Hepatocyte (in vitro differentiated cells): ENCODE measurements around the gene PSMC5. TPM values are rescaled to one million over a fixed set of nuclear protein-coding genes. Genes with fewer than 3 reads are reported as not detected.
A peak's percentile ranks its signal among the peaks of the same experiment; 100 is the strongest.

Experiments
- DNase-seq: peaks from one replicate; pipeline ENCODE4 v3.0.0-alpha.2; 2016; ENCODE audit warnings: low spot score
- H2AFZ ChIP-seq: fragments of 200-600 bp; sonication (generic); 2 replicates; pipeline ENCODE4 v1.6.0; 2016; ENCODE audit warnings: antibody characterized with exemption, mild to moderate bottlenecking
- H3K27ac ChIP-seq: fragments of 200-600 bp; sonication (generic); 2 replicates; pipeline ENCODE4 v1.5.1; 2016; ENCODE audit warnings: mild to moderate bottlenecking
- H3K27me3 ChIP-seq: fragments of 200-600 bp; sonication (generic); 2 replicates; pipeline ENCODE4 v1.6.1; 2016
- H3K36me3 ChIP-seq: fragments of 200-600 bp; sonication (generic); replicated peaks from 2 replicates; pipeline ENCODE4 v1.5.1; 2016; ENCODE audit warnings: low read depth; ENCODE audit not compliant: insufficient read depth
- H3K4me1 ChIP-seq: fragments of 200-600 bp; sonication (generic); 2 replicates; pipeline ENCODE4 v1.5.1; 2016; ENCODE audit warnings: mild to moderate bottlenecking, moderate library complexity; ENCODE audit not compliant: insufficient read depth
- H3K4me2 ChIP-seq: fragments of 200-600 bp; sonication (generic); 2 replicates; pipeline ENCODE4 v1.6.0; 2016
- H3K4me3 ChIP-seq: fragments of 200-600 bp; sonication (generic); 2 replicates; pipeline ENCODE4 v1.5.1; 2016; ENCODE audit warnings: mild to moderate bottlenecking
- H3K79me2 ChIP-seq: fragments of 200-600 bp; sonication (generic); 2 replicates; pipeline ENCODE4 v1.6.0; 2017; ENCODE audit warnings: mild to moderate bottlenecking
- H3K9me2 ChIP-seq: fragments of 200-600 bp; sonication (generic); replicated peaks from 2 replicates; pipeline ENCODE4 v1.6.0; 2017; ENCODE audit warnings: mild to moderate bottlenecking; ENCODE audit not compliant: insufficient read depth
- H3K9me3 ChIP-seq: fragments of 200-600 bp; sonication (generic); 2 replicates; pipeline ENCODE4 v1.5.1; 2016; ENCODE audit warnings: low read depth, mild to moderate bottlenecking
- H4K20me1 ChIP-seq: fragments of 200-600 bp; sonication (generic); 2 replicates; pipeline ENCODE4 v1.6.0; 2016; ENCODE audit warnings: mild to moderate bottlenecking; ENCODE audit not compliant: insufficient read depth, poor library complexity, severe bottlenecking
- CTCF ChIP-seq: fragments of 200-600 bp; sonication (generic); IDR thresholded peaks from 2 replicates; pipeline ENCODE4 v1.5.1; 2016; ENCODE audit warnings: antibody characterized with exemption, mild to moderate bottlenecking; ENCODE audit not compliant: poor library complexity
- EZH2 ChIP-seq: fragments of 200-600 bp; sonication (generic); IDR thresholded peaks from 2 replicates; pipeline ENCODE4 v1.6.1; 2016; ENCODE audit warnings: antibody characterized with exemption, mild to moderate bottlenecking, borderline replicate concordance
- EZH2phosphoT487 ChIP-seq: fragments of 200-600 bp; sonication (generic); IDR thresholded peaks from one replicate; pipeline ENCODE4 v1.6.1; 2018; ENCODE audit warnings: antibody characterized with exemption, mild to moderate bottlenecking, low read depth, moderate library complexity; ENCODE audit not compliant: unreplicated experiment, severe bottlenecking
- WGBS: methylation state at CpG from one replicate; pipeline ENCODE4 v1.1.6; 2016; ENCODE audit warnings: low lambda C conversion rate; ENCODE audit errors: missing lambda C conversion rate; 5-methylcytosine and 5-hydroxymethylcytosine counted together
- polyA plus RNA-seq: library from polyadenylated mRNA; unstranded; fragments of >200 nt; fragmentation: Nextera tagmentation; extraction: Ambion mirVana; gene quantifications from 2 replicates; pipeline ENCODE4 v1.2.1, GENCODE V29; 2016
- total RNA-seq: library from RNA; depleted of rRNA; stranded (reverse); fragments of >200 nt; gene quantifications from 2 replicates; pipeline ENCODE4 v1.2.3, GENCODE V29; 2014

PSMC5 gene
- total and polyA plus RNA-seq, 2 experiments from 2014 or later = 46.6 to 132 TPM

DNA sequence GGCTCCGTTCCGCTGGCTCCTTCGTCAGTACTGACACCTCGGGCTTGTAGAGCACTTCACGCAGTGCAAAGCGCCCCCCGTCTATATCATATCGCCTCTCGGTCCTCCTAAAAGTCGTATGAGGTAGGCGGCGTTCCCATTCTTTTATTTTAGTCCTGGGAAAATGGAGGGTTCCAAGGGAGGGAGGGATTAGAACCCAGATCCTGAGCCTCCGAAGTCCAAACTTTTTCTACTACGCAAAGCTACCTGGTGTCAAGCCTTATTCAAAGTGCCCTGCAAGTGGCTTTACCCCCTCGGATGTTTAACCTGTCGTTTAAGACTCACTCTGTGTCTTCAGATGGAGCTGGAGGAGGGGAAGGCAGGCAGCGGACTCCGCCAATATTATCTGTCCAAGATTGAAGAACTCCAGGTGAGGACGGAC, 580 bp downstream of the PSMC5 start:
- WGBS = 5% methylated on average over 19 of the region's 19 CpGs
- peaks cover 20% of the 10 kb centered on the region for H3K4me1 ChIP-seq
- no peaks in the 10 kb centered on the region for H3K27me3 ChIP-seq
- TF ChIP-seq CTCF (no peak), EZH2phosphoT487 (no peak)
- H3K4me2 ChIP-seq = peak overlapping the region; percentile 98
- no peaks in the 10 kb centered on the region for H4K20me1 ChIP-seq
- peaks cover 4% of the 10 kb centered on the region for H3K36me3 ChIP-seq
- H2AFZ ChIP-seq = peak overlapping the region; percentile 41
- H3K9me3 ChIP-seq = no peaks in the 10 kb centered on the region
- H3K79me2 ChIP-seq = peaks cover 49% of the 10 kb centered on the region
- no peak for DNase-seq
- H3K4me3 ChIP-seq = peak overlapping the region; percentile 72
- H3K27ac ChIP-seq = peak overlapping the region; percentile 91
- H3K9me2 ChIP-seq = no peaks in the 10 kb centered on the region

DNA sequence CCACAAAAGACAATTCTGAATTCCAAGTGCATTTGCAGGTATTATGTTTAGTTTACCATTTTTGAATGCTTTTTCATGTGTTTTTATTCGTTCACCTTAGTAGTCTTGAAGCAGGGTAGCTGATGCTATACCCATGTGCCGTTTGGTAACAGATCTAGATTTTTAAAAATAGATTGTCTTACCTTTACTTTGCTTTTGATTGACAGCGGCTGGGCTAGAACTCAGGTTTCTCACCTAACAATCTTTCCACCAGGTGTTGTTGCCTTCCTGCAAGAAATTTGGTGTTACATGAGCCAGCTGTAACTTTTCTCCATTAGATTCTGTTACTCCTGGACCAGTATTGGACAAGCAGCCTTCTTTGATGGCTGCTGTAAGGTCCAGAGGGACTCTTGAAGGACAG, 1.7 kb downstream of the PSMC5 start:
- Histone ChIP-seq H3K4me3 (peak overlapping the region; percentile 72), H3K4me1 (peaks cover 20% of the 10 kb centered on the region), H3K79me2 (peaks cover 48% of the 10 kb centered on the region), H3K36me3 (peaks cover 4% of the 10 kb centered on the region), H3K27me3 (no peaks in the 10 kb centered on the region), H3K27ac (no peak overlapping the region), H3K9me2 (no peaks in the 10 kb centered on the region), H3K4me2 (peak overlapping the region; percentile 98), H2AFZ (no peak overlapping the region), H3K9me3 (no peaks in the 10 kb centered on the region), H4K20me1 (no peaks in the 10 kb centered on the region)
- no peak for TF ChIP-seq EZH2
- WGBS = 99% methylated on average over 3 of the region's 3 CpGs
- no peak for DNase-seq

GRCh38 chr17:63830278-63830677, 3.0 kb downstream of the PSMC5 start:
- peaks cover 4% of the 10 kb centered on the region for H3K36me3 ChIP-seq
- no peak for DNase-seq
- H3K79me2 ChIP-seq = peaks cover 38% of the 10 kb centered on the region

More at GRCh38 chr17:63830278-63830677, 3.0 kb downstream of the PSMC5 start:
- Histone ChIP-seq H3K9me2 (no peaks in the 10 kb centered on the region), H3K4me3 (no peak overlapping the region), H3K4me2 (no peak overlapping the region), H3K4me1 (peaks cover 20% of the 10 kb centered on the region), H3K27ac (no peak overlapping the region), H3K27me3 (no peaks in the 10 kb centered on the region), H3K9me3 (no peaks in the 10 kb centered on the region), H4K20me1 (no peaks in the 10 kb centered on the region), H2AFZ (no peak overlapping the region)
- TF ChIP-seq EZH2 (no peak), EZH2phosphoT487 (no peak), CTCF (no peak)
- 94% methylated on average over 5 of the region's 5 CpGs for WGBS
